CD4-positive, alpha-beta T cell treated with Interferon alpha-2 for 1 hour (primary cell): ENCODE measurements around the gene EPHB4.
"Not testable (repeated sequence)": the region's sequence is repeated elsewhere in the genome, so short reads cannot be mapped to it uniquely, and the experiment has no call there.

Source experiments
- DNase-seq, 2 donors: peaks; one replicate each; pipeline ENCODE4 v3.0.0-alpha.2; 2020 to 2022

EPHB4 gene

DNA sequence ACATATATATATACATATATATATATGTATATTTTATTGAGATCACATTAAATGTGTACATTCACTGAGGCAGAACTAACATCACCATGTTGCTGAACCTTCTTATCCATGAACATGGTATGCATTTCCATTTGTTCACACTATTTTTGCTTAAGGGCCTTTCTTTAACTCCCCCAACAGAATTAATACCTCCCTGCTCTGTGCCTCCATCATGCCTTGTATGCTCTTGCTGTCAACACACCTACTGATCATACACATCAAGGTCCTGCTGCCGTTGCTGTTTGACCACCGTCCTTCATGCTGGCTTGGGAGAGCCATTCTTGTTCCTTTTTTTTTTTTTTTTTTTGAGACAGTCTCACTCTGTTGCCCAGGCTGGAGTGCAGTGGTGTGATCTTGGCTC is 43.5 kb downstream of the EPHB4 start:
- no peak for DNase-seq

DNA sequence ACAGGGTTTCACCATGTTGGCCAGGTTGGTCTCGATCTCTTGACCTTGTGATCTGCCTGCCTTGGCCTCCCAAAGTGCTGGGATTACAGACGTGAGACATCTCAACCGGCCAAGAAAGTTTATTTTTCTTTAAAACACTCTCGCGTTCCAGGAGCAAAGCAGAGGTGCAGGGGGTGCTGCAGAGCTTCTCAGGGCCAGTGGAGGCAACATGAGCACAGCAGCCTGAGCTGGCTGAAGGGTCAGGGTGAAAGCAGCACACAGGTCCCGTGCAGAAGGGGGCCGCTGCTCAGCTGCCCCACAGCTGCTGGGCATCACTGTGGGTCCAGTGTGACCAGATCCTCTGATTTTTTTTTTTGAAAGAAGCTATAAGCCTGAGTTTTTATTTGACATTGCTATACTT is 46.1 kb downstream of the EPHB4 start:
- no peak for DNase-seq

- no peak for DNase-seq
Measured at GRCh38 chr7:100779359-100779758, 48.0 kb downstream of the EPHB4 start.

DNA sequence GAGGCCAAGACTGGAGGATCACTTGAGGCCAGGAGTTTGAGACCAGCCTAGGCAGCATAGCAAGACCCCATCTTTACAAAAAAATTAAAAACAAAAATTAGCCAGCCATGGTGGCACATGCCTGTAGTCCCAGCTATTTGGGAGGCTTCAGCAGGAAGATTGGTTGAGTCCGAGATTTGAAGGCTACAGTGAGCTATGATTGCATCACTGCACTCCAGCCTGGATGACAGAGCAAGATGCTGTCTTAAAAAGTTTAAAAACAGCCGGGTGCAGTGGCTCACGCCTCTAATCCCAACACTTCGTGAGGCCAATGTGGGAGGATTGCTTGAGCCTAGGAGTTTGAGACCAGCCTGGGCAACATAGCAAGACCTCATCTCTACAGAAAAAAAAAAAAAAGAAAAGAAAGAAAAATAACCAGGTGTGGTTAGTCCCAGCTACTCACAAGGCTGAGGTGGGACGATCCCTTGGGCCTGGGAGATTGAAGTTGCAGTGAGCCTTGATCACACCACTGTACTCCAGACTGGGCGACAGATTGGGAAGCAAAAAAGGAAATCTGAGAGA is 49.2 kb downstream of the EPHB4 start:
- no peak for DNase-seq

GRCh38 chr7:100773491-100773890 is 53.8 kb downstream of the EPHB4 start:
- no peak for DNase-seq

- DNase-seq = no peak
Measured at GRCh38 chr7:100768784-100769183, 58.5 kb downstream of the EPHB4 start.

DNA sequence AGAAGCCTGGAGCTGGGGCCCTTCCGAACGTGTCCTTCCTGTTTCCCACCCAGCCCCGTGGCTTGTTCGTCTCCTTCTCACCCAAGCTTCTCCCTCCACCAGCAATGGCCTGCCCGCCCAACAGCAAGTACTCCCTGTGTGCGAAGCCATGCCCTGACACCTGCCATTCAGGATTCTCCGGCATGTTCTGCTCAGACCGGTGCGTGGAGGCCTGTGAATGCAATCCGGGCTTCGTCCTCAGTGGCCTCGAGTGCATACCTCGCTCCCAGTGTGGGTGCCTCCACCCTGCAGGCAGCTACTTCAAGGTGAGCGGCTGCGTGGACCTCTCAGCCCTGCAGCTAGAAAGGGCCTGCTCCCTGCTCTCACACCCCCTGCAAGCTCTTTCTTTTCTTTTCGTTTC is 62.1 kb downstream of the EPHB4 start:
- no peak for DNase-seq

GRCh38 chr7:100764841-100765240 is 62.5 kb downstream of the EPHB4 start:
- DNase-seq = no peak

DNA sequence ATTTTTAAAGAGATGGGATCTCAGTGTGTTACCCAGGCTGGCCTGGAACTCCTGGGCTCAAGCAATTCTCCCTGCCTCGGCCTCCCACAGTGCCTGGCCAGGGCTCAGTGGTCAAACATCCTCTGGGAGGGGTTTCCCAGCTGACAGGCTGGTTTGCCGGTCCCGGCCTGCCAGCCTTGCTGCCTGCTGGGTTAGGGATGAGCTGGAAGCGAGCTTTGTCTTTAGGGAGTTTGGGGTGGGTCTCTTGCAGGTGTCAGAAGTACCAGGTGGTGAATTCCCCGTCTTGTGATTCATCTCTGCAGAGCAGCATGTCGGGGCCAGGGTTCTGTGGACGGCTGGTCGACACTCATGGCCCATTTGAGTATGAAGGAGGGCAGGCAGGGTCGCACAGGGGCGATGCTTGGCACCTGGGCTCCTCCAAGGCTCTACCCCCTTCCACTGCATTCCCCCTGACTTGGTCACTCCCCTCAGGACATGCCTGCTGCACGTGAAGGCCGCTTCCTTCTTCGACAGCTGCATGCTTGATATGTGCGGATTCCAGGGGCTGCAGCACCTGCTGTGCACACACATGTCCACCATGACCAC is 63.7 kb downstream of the EPHB4 start:
- DNase-seq = no peak

GRCh38 chr7:100762841-100763240 is 64.5 kb downstream of the EPHB4 start:
- DNase-seq = not testable (repeated sequence)

DNA sequence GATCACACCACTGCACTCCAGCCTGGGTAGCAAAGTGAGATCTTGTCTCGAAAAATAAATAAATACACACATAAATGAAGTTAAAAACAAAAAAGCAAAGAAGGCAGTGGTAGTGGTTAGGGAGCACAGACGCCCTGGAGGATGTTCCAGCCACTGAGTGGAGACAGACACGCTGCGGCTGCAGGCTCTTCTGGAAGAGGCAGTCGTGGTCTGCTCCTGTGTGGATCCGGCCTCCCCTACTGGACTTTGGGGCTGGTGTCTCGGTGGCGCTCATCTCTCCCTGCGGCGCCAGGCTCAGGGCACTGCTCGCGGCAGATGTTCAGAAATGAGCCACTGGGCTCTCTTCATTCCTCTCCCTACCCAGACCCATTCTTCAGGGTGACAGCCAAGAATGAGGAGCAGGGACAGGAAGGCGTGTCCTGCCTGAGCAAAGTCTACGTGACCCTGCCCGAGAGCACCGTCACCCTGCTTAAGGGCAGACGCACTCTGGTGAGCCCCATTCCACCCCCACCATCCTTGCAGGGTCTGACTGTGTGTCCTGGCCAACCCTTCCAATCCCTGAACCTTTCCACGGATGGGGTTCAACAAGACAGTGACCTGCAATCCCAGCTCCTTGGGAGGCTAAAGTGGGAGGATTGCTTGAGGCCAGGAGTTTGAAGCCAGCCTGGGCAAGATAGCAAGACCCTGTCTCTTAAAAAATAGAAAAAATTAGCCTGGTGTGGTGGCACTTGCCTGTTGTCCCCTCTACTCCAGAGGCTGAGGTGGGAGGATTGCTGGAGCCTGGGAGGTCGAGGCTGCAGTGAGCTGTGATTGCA is 67.8 kb downstream of the EPHB4 start:
- DNase-seq = no peak

GRCh38 chr7:100753750-100754149 is 73.6 kb downstream of the EPHB4 start:
- no peak for DNase-seq

GRCh38 chr7:100752994-100753393 is 74.3 kb downstream of the EPHB4 start:
- DNase-seq = no peak
